Type B pancreatic cell (in vitro differentiated cells): ENCODE results near the gene CHMP2B. TPM values are rescaled to one million over a fixed set of nuclear protein-coding genes. Genes with fewer than 3 reads are reported as not detected.
A peak's percentile ranks its signal among the peaks of the same experiment; 100 is the strongest.
"Not testable (repeated sequence)": the region's sequence is repeated elsewhere in the genome, so short reads cannot be mapped to it uniquely, and the experiment has no call there.

ENCODE experiments used
- DNase-seq: peaks from one replicate; pipeline ENCODE4 v3.0.0; 2021; ENCODE audit warnings: mixed read lengths; ENCODE audit not compliant: unreplicated experiment; ENCODE audit errors: extremely low spot score
- H3K27ac Mint-ChIP-seq: 2 replicates; pipeline ENCODE4 v1.8.0; 2021; ENCODE audit warnings: mild to moderate bottlenecking, mixed read lengths
- H3K27me3 Mint-ChIP-seq: 2 replicates; pipeline ENCODE4 v1.8.0; 2021; ENCODE audit warnings: mixed read lengths
- H3K36me3 Mint-ChIP-seq: 2 replicates; pipeline ENCODE4 v1.8.0; 2021; ENCODE audit warnings: mixed read lengths
- H3K4me1 Mint-ChIP-seq: one replicate; pipeline ENCODE4 v1.8.0; 2021; ENCODE audit warnings: mixed read lengths; ENCODE audit not compliant: unreplicated experiment
- H3K4me3 Mint-ChIP-seq: 2 replicates; pipeline ENCODE4 v1.8.0; 2021; ENCODE audit warnings: mild to moderate bottlenecking, mixed read lengths
- H3K9me3 Mint-ChIP-seq: 2 replicates; pipeline ENCODE4 v1.8.0; 2021; ENCODE audit warnings: mixed read lengths
- total RNA-seq: library from RNA; stranded (reverse); gene quantifications from 2 replicates; pipeline ENCODE4 v1.2.1, GENCODE V29; 2021; ENCODE audit warnings: low replicate concordance
- TF ChIP-seq, protein P1 (sequence below): fragments of 200-600 bp; sonication (generic); conservative IDR thresholded peaks from 2 replicates; pipeline ENCODE4 v1.5.0; 2021; ENCODE audit warnings: antibody characterized with exemption, mild to moderate bottlenecking

CHMP2B gene
- total RNA-seq, 1 donor from 2014 or later, result 29.0 TPM

DNA sequence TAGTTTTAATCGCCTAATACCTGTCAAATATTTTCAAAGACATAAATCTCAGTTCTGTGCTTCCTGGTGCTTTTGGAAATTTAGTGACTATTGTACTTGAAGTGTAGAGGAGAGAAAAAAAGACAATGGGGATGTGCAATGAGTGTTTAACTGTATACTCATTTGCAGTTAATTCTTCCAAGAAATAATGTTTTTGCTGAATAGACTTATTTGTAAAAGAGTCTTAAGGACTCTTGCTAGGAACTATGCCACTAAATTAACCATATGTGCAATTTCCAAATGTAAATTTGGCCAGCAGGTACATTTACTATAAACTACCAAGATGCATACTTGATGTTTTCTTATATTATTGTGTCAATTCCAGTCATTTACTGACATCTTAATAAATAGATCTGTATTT lies 2.0 kb downstream of the CHMP2B start:
- peaks cover 19% of the 10 kb centered on the region for H3K4me1 Mint-ChIP-seq
- H3K36me3 Mint-ChIP-seq, result peaks cover 5% of the 10 kb centered on the region
- TF ChIP-seq, protein P1, sequence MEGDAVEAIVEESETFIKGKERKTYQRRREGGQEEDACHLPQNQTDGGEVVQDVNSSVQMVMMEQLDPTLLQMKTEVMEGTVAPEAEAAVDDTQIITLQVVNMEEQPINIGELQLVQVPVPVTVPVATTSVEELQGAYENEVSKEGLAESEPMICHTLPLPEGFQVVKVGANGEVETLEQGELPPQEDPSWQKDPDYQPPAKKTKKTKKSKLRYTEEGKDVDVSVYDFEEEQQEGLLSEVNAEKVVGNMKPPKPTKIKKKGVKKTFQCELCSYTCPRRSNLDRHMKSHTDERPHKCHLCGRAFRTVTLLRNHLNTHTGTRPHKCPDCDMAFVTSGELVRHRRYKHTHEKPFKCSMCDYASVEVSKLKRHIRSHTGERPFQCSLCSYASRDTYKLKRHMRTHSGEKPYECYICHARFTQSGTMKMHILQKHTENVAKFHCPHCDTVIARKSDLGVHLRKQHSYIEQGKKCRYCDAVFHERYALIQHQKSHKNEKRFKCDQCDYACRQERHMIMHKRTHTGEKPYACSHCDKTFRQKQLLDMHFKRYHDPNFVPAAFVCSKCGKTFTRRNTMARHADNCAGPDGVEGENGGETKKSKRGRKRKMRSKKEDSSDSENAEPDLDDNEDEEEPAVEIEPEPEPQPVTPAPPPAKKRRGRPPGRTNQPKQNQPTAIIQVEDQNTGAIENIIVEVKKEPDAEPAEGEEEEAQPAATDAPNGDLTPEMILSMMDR, result no peak
- H3K27ac Mint-ChIP-seq, result no peak overlapping the region
- H3K9me3 Mint-ChIP-seq, result no peaks in the 10 kb centered on the region
- H3K4me3 Mint-ChIP-seq, result peak overlapping the region; percentile 98
- DNase-seq, result no peak
- H3K27me3 Mint-ChIP-seq, result peaks cover 6% of the 10 kb centered on the region

DNA sequence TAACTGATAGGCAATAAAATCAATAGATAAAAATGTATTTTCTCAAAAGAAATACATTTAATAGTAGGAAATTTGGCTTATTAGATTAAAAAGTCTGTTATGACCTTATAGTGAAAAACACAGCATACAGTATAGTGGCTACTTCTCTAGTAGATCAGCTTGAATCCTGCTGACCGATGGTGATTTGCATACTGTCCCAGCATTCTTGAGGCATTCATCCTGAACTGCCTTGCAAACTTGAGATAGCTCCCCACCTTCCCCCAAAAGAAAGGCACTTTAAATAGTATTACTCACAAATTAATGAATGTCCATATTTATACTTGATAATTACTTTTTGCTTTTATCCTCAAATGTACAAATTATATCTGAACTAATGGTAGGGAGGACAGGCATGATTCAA lies 6.7 kb downstream of the CHMP2B start:
- peaks cover 8% of the 10 kb centered on the region for H3K36me3 Mint-ChIP-seq
- H3K4me1 Mint-ChIP-seq, result peaks cover 9% of the 10 kb centered on the region
- no peak overlapping the region for H3K27ac Mint-ChIP-seq
- no peaks in the 10 kb centered on the region for H3K9me3 Mint-ChIP-seq
- no peaks in the 10 kb centered on the region for H3K27me3 Mint-ChIP-seq
- DNase-seq, result no peak
- no peak overlapping the region for H3K4me3 Mint-ChIP-seq
- TF ChIP-seq, protein P1, result no peak

DNA sequence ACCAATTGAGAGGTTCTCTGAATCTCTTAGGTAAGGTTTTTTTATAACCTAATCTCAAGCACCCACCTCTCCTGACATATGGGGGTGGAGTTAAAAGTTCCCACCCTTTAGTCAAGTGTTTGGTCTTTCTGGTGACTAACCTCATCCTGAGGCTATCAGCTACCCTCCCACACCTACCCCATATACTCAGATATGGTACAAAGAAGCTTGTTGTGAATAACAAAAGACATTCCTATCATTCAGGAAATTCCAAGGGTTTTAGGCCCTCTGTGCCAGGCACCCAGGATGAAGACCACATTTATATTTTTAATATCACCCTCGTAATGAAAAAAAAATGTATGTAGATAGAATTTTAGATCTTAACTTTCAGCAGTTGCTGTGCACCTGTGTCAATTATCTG lies 9.0 kb downstream of the CHMP2B start:
- DNase-seq, result no peak
- H3K27ac Mint-ChIP-seq, result no peak overlapping the region
- TF ChIP-seq, protein P1, result no peak
- no peaks in the 10 kb centered on the region for H3K27me3 Mint-ChIP-seq
- H3K4me3 Mint-ChIP-seq, result no peak overlapping the region
- peaks cover 13% of the 10 kb centered on the region for H3K36me3 Mint-ChIP-seq
- no peaks in the 10 kb centered on the region for H3K4me1 Mint-ChIP-seq
- H3K9me3 Mint-ChIP-seq, result no peaks in the 10 kb centered on the region

DNA sequence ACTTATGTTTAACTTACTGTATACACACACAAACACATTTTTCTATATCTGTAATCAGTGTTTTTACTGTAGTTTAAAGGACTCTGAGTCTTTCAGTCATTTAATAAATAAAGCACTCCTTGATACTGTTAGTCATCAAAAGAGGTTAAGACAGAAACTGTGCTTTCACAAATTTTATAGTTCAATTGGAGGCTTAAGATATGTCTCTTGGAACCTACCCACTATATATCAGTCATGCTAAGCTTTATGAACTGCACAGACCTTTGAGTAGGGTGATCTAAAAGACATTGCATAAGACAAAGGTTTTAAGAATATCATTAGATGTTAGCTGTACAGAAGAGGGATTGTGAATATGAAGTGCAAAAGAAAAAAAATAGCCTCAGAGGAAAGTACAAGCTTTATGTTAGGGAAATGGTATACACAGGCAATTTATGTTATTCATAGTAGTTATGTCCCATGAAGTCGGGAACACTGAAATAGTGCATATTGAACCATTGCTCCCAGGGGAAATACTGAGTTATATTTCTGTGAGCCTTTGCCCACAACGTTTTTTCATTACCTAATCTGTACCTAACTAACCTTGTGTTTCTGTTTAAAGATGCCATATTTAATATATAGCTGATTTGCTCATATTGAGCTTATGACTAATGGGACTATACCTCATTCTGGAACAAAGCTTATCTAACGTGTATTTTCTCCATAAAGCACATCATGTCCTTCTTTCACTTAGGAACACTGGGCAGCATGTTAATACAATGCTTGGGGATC lies 19.7 kb downstream of the CHMP2B start:
- H3K4me3 Mint-ChIP-seq, result no peak overlapping the region
- no peak overlapping the region for H3K27ac Mint-ChIP-seq
- H3K9me3 Mint-ChIP-seq, result no peaks in the 10 kb centered on the region
- H3K36me3 Mint-ChIP-seq, result peaks cover 15% of the 10 kb centered on the region
- H3K4me1 Mint-ChIP-seq, result no peaks in the 10 kb centered on the region
- no peak for DNase-seq
- TF ChIP-seq, protein P1, result no peak
- no peaks in the 10 kb centered on the region for H3K27me3 Mint-ChIP-seq

DNA sequence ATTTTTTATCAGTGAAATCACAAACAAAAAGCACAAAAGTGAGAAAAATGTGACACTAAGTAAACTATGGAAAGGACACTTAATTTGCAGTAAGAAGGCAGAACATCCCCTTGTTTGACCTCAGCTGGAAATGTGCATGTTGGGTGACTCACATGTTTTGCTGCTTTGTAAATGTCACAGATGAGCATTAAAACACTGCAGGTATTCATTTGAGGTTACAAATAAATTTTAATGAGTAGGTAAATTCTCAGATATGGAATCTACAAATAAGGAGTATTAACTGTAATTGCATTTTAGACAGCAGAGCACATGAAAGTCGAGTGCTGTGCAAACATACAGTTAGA lies 20.3 kb downstream of the CHMP2B start:
- no peak overlapping the region for H3K4me3 Mint-ChIP-seq
- DNase-seq, result no peak
- H3K27ac Mint-ChIP-seq, result no peak overlapping the region
- TF ChIP-seq, protein P1, result no peak
- H3K36me3 Mint-ChIP-seq, result peaks cover 11% of the 10 kb centered on the region
- H3K4me1 Mint-ChIP-seq, result no peaks in the 10 kb centered on the region
- no peaks in the 10 kb centered on the region for H3K27me3 Mint-ChIP-seq
- no peaks in the 10 kb centered on the region for H3K9me3 Mint-ChIP-seq

DNA sequence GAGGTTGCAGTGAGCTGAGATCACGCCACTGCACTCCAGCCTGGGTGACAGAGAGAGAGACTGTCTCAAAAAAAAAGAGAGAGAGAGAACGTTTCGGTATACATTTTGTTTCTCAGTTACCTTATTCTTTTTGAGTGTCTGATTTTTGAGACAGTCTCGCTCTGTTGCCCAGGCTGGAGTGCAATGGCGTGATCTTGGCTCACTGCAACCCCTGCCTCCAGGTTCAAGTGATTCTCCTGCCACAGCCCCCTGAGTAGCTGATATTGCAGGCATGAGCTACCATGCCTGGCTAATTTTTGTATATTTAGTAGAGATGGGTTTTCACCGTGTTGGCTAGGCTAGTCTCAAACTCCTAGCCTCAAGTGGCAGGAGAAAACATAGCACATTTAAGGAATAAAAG lies 21.1 kb downstream of the CHMP2B start:
- not testable (repeated sequence) for DNase-seq, H3K9me3 Mint-ChIP-seq, H3K27me3 Mint-ChIP-seq, H3K4me3 Mint-ChIP-seq, H3K4me1 Mint-ChIP-seq, H3K27ac Mint-ChIP-seq
- H3K36me3 Mint-ChIP-seq, result peaks cover 10% of the 10 kb centered on the region
